OCI-LY1 (cell line): ENCODE results near the gene DBH.

Experiments
- CTCF ChIP-seq: fragments of 200-600 bp; sonication (generic), shearing (Covaris generic); IDR thresholded peaks from 2 replicates; pipeline ENCODE4 v1.5.1; 2017; ENCODE audit warnings: mild to moderate bottlenecking, antibody characterized with exemption, low read length, moderate library complexity, mixed read lengths
- EZH2 ChIP-seq: fragments of 200-600 bp; sonication (generic), shearing (Covaris generic); IDR thresholded peaks from 2 replicates; pipeline ENCODE4 v1.8.0; 2017; ENCODE audit warnings: borderline replicate concordance, mixed run types, mild to moderate bottlenecking, antibody characterized with exemption, low read length, moderate library complexity, mixed read lengths

DNA sequence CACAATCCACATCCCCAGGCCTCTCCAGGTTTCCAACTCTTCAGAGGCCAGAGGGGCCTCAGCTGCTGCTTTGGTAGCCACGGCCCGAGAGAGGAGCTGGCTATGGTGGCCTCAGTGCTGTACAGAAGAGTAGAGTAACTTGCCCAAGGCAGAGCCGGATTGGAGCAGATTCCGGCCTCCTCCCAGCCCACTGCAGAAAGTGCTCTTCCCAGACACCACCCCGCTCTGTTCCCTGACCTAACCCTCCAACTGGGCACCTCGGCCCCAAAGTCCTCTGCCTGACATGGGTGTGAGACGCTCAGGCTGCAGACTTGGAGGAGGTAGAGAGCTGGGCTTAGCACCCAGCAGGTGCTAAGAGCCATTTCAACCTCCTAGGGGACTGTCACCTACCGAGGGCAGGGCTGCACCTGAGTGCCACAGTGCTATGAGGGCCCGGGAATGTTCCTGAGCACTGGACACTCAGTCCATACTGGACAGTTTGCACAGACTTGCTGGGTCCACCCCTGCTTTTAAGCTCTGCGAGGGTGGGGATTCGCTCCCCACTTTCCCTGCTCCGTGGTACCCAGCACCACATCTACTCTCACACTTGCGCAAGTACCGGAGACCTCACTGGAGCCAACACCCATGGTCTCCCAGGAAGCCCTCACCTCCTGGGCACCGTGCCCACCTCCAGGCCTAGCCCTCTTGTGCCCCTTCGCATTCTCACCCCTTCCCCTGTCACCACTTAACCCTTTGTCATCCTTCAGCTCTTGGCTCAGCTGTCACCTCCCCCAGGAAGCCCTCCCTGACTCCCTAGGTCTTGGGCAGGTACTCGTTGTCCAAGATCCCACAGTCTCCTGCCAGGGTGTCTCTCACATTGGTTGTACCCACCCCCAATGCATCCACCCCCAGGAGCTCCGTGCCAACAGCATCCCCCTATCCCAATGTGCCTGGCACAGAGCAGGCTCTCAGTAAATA is 49.8 kb downstream of the DBH start:
- TF ChIP-seq CTCF, result no peak
- TF ChIP-seq EZH2, result no peak
